K562 treated with DMSO at 1 percent for 4 hours (cell line): Measurements from ENCODE around the gene CDHR4. TPM values are rescaled to one million over a fixed set of nuclear protein-coding genes. Genes with fewer than 3 reads are reported as not detected.

Source experiments
- total RNA-seq: library from RNA; unstranded; fragments of 300-600 nt; gene quantifications from 2 replicates; pipeline ENCODE4 v1.2.3, GENCODE V29; 2022; ENCODE audit not compliant: insufficient read depth

CDHR4 gene
- total RNA-seq: not detected in 2 replicates

GRCh38 chr3:49799761-49800160 is at the start of gene CDHR4:
TSS of gene CDHR4 (minus strand) at chr3:49799873. CDS start at chr3:49799812, 61 bp downstream.

GRCh38 chr3:49813497-49814174 is 14.0 kb upstream of the CDHR4 start, which contains the start of gene UBA7:
TSS of gene UBA7 (minus strand) at chr3:49813953. CDS start at chr3:49813787, 166 bp downstream.

GRCh38 chr3:49802719-49803464 is 3.2 kb upstream of the CDHR4 start, which contains the start of gene INKA1:
TSS of gene INKA1 (plus strand) at chr3:49803261. CDS start at chr3:49803393, 132 bp downstream.

GRCh38 chr3:49786357-49787181 is 13.1 kb downstream of the CDHR4 start, which contains the start of gene IP6K1:
TSS of gene IP6K1 (minus strand) at chr3:49786542. CDS start at chr3:49748040, 38,502 bp downstream.

Other genes with a start within 250 kb of the CDHR4 start
- gene BSN, start 245.4 kb downstream of the CDHR4 start, total RNA-seq: 0.07 and 0.21 TPM in 2 replicates
- gene APEH, start 125.5 kb downstream of the CDHR4 start, total RNA-seq: 124 and 159 TPM in 2 replicates
- gene MST1, start 110.4 kb downstream of the CDHR4 start, total RNA-seq: 3.2 and 3.6 TPM in 2 replicates
- 28.8 and 30.5 TPM in 2 replicates for gene RNF123, start 110.3 kb downstream of the CDHR4 start, total RNA-seq
- gene AMIGO3, start 80.2 kb downstream of the CDHR4 start, total RNA-seq: 8.8 and 9.6 TPM in 2 replicates
- 15.8 and 18.0 TPM in 2 replicates for gene GMPPB, start 75.9 kb downstream of the CDHR4 start, total RNA-seq
- 23.4 and 31.7 TPM in 2 replicates for gene IP6K1, start 13.3 kb downstream of the CDHR4 start, total RNA-seq
- gene INKA1, start 3.4 kb upstream of the CDHR4 start, total RNA-seq: 1.3 and 2.2 TPM in 2 replicates
- gene UBA7, start 14.1 kb upstream of the CDHR4 start, total RNA-seq: 12.6 and 16.8 TPM in 2 replicates
- 20.6 and 23.4 TPM in 2 replicates for gene TRAIP, start 56.7 kb upstream of the CDHR4 start, total RNA-seq
- gene CAMKV, start 70.0 kb upstream of the CDHR4 start, total RNA-seq: 0.25 TPM in 1 of 2 replicates, not detected in the other
- 2.8 and 9.8 TPM in 2 replicates for gene MST1R, start 104.0 kb upstream of the CDHR4 start, total RNA-seq
- 11.2 and 14.9 TPM in 2 replicates for gene MON1A, start 129.9 kb upstream of the CDHR4 start, total RNA-seq
- 23.5 and 29.2 TPM in 2 replicates for gene RBM6, start 140.3 kb upstream of the CDHR4 start, total RNA-seq